Esophagus squamous epithelium (tissue), 4 donors: ENCODE data around the gene TBK1.

Source experiments
- POLR2A ChIP-seq, 4 donors: fragments of 450-650 bp; IDR thresholded peaks; one replicate each; pipeline ENCODE4 v1.6.1; 2017; ENCODE audit warnings: antibody characterized with exemption in 4 of 4, mild to moderate bottlenecking in 4 of 4, moderate library complexity in 3 of 4
- TF ChIP-seq, protein P1 (sequence below), 6 experiments: fragments of 450-650 bp in 4 of 6; fragments of 200-600 bp in 2 of 6; sonication (generic) in 2 of 6; IDR thresholded peaks; one replicate each; pipeline ENCODE4 v1.5.1; 2016 to 2019; ENCODE audit warnings: antibody characterized with exemption in 6 of 6, mild to moderate bottlenecking in 4 of 6, moderate library complexity in 4 of 6

DNA sequence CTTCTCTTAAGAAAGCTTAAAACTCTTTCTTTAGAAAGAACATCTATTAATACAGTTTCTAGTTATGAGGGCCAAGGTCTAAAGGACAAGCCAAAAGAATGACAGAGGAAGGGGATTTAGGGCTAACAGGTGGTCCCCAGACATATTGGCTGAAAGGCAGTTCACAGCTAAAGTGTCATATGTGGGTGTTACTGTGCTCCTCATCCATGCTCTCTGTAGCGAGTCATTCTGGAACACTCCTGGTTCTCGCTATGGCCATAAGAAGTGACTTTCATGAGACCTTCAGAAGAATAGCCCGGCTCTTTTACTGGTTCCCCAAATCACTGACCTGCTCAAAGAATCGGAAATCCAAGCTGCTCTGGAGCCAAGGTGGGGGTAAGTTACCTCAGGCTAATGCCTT, 55.0 kb downstream of the TBK1 start:
- TF ChIP-seq POLR2A (IDR thresholded peaks at IDR 0.05), result no peak
- TF ChIP-seq, protein P1, sequence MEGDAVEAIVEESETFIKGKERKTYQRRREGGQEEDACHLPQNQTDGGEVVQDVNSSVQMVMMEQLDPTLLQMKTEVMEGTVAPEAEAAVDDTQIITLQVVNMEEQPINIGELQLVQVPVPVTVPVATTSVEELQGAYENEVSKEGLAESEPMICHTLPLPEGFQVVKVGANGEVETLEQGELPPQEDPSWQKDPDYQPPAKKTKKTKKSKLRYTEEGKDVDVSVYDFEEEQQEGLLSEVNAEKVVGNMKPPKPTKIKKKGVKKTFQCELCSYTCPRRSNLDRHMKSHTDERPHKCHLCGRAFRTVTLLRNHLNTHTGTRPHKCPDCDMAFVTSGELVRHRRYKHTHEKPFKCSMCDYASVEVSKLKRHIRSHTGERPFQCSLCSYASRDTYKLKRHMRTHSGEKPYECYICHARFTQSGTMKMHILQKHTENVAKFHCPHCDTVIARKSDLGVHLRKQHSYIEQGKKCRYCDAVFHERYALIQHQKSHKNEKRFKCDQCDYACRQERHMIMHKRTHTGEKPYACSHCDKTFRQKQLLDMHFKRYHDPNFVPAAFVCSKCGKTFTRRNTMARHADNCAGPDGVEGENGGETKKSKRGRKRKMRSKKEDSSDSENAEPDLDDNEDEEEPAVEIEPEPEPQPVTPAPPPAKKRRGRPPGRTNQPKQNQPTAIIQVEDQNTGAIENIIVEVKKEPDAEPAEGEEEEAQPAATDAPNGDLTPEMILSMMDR (IDR thresholded peaks at IDR 0.05), result no peak
